ENCODE measurements around the gene CDH23. TPM values are rescaled to one million over a fixed set of nuclear protein-coding genes. Genes with fewer than 3 reads are reported as not detected.

Gene CDH23
- total RNA-seq, 1 donor from 2014 or later, result 9.4 TPM

- H3K27ac Mint-ChIP-seq, result no peak overlapping the region
- peaks cover 26% of the 10 kb centered on the region for H3K27me3 Mint-ChIP-seq
- no peaks in the 10 kb centered on the region for H3K36me3 Mint-ChIP-seq
- H3K4me1 Mint-ChIP-seq (ENCODE audit: unreplicated experiment), result peaks cover 33% of the 10 kb centered on the region
- H3K9me3 Mint-ChIP-seq, result no peaks in the 10 kb centered on the region
- H3K4me3 Mint-ChIP-seq, result no peak overlapping the region
- DNase-seq (ENCODE audit: extremely low spot score, unreplicated experiment), result peak; percentile 15
- no peak for TF ChIP-seq CTCF (conservative IDR thresholded peaks at IDR 0.05)
These were observed 30.5 kb downstream of the CDH23 start for GRCh38 chr10:71427246-71427645.

- peak; percentile 55 for DNase-seq (ENCODE audit: extremely low spot score, unreplicated experiment)
- TF ChIP-seq CTCF (conservative IDR thresholded peaks at IDR 0.05), result no peak
- Mint-ChIP-seq H3K27ac (no peak overlapping the region), H3K4me1 (ENCODE audit: unreplicated experiment) (peaks cover 36% of the 10 kb centered on the region), H3K36me3 (no peaks in the 10 kb centered on the region), H3K9me3 (no peaks in the 10 kb centered on the region), H3K27me3 (peaks cover 19% of the 10 kb centered on the region), H3K4me3 (no peak overlapping the region)
These were observed 32.6 kb downstream of the CDH23 start for GRCh38 chr10:71429304-71429703.

- TF ChIP-seq CTCF (conservative IDR thresholded peaks at IDR 0.05), result peak; percentile 63
- Mint-ChIP-seq H3K4me3 (no peak overlapping the region), H3K27ac (no peak overlapping the region), H3K9me3 (no peaks in the 10 kb centered on the region), H3K27me3 (peaks cover 17% of the 10 kb centered on the region), H3K36me3 (no peaks in the 10 kb centered on the region), H3K4me1 (ENCODE audit: unreplicated experiment) (peaks cover 36% of the 10 kb centered on the region)
- peak; percentile 55 for DNase-seq (ENCODE audit: extremely low spot score, unreplicated experiment)
These were observed 33.2 kb downstream of the CDH23 start for GRCh38 chr10:71429929-71430328.

GRCh38 chr10:71431239-71432100 lies 34.8 kb downstream of the CDH23 start:
- TF ChIP-seq CTCF (conservative IDR thresholded peaks at IDR 0.05), result peak; percentile 51
- H3K4me3 Mint-ChIP-seq, result peak overlapping the region; percentile 15
- peaks cover 41% of the 10 kb centered on the region for H3K4me1 Mint-ChIP-seq (ENCODE audit: unreplicated experiment)
- no peaks in the 10 kb centered on the region for H3K9me3 Mint-ChIP-seq
- no peaks in the 10 kb centered on the region for H3K36me3 Mint-ChIP-seq
- DNase-seq (ENCODE audit: extremely low spot score, unreplicated experiment), result no peak
- H3K27me3 Mint-ChIP-seq, result peaks cover 16% of the 10 kb centered on the region
- peak overlapping the region; percentile 32 for H3K27ac Mint-ChIP-seq

GRCh38 chr10:71432101-71432905 lies 35.6 kb downstream of the CDH23 start:
- Mint-ChIP-seq H3K4me1 (ENCODE audit: unreplicated experiment) (peaks cover 41% of the 10 kb centered on the region), H3K9me3 (no peaks in the 10 kb centered on the region), H3K36me3 (no peaks in the 10 kb centered on the region), H3K4me3 (no peak overlapping the region), H3K27me3 (peaks cover 16% of the 10 kb centered on the region), H3K27ac (no peak overlapping the region)
- no peak for TF ChIP-seq CTCF (conservative IDR thresholded peaks at IDR 0.05)
- peak; percentile 44 for DNase-seq (ENCODE audit: extremely low spot score, unreplicated experiment)
